Hypothalamus (tissue), 51 donors: Measurements from ENCODE around the gene GDF7.
A peak's percentile ranks its signal among the peaks of the same experiment; 100 is the strongest.

Experiments
- DNase-seq, 51 donors: peaks; one replicate each; lab custom pipeline; 2025; lab: John Stamatoyannopoulos, UW

GDF7 gene

DNA sequence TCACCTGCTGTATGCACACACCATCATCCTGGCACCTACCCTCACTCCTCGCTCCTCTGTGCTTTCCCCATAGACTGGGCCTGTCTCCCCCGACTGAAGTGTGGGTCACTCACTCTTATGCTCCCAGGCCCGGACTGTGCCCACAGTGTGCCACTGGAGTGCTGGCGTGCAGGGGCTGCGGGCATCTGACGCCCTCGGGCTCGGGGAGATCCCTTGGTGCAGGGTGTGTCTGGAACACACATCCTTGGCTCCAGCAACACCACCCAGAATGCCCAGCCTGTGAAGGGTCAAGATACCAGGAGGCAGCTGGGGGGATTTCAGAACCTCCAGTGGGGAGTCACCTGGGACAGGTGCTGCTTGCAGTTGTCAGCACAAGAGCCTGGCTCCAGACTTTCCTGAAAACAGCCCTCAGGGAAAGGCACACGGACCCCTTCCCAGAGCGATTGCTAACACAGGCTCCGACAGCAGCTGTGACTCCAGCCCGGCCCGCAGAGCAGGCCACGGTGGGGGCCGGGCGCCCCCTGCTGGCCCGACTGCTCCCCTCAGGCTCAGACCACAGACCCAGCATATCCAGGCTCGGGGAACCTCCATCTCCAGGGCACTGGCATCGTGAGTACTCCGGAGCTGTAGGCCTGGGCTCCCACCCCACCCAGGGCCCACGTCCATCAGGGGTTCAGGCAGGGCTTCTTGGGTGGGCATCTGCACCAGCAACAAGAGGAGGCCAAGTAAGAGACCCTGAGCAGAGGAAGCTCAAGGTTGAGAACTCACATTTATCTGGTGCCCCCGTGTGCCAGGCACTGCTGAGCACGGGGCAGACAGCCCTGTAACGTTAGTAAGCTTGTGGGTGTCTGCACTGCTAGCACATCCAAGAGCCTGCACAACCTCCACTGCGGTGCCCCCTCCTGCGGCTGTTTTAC lies 24.6 kb upstream of the GDF7 start:
- DNase-seq = peak in 47 of 51 donors; percentile 18 to 88 (median 61)

DNA sequence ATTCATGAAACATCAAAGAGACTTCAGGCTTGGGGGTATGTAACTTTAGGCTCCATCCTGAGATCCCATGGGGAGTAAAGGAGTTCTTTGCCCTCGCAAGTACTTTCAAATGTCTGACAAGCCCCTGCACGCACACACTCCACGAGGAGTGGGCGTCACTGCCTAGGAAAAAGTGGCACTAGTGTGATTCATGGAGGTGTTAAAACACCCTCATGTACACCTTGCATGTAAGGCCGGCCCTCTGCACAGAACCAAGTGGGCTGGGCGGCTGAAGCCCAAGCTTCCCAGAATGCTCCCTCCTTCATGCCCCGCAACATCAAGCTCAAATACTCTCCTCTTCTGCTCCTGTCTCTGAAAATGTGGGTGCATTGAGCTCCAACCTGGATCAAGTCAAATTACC lies 23.9 kb upstream of the GDF7 start:
- DNase-seq = no peak

- DNase-seq = no peak
These were observed 23.1 kb upstream of the GDF7 start for GRCh38 chr2:20643826-20644225.

DNA sequence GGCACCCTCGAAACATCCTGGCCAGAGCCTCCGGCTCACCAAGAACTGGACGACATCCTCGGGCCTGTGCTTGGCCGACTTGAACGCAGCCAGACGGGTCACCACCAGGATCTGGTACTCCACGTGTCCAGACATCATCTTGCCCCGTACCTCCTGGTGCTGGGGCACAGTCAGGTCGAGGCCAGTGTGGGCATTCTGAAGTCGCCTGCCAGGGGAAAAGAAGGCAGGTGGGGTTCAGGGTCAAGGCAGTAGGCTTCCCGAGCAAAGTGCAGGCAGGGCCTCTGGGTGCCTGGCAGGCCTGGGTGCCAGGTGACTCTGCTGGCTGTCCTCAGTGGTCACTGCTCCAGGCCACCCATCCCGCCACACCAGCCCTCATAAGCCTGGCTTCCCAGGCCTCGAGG lies 21.6 kb upstream of the GDF7 start:
- no peak for DNase-seq

- DNase-seq = no peak
These were observed 21.2 kb upstream of the GDF7 start for GRCh38 chr2:20645761-20646160.

DNA sequence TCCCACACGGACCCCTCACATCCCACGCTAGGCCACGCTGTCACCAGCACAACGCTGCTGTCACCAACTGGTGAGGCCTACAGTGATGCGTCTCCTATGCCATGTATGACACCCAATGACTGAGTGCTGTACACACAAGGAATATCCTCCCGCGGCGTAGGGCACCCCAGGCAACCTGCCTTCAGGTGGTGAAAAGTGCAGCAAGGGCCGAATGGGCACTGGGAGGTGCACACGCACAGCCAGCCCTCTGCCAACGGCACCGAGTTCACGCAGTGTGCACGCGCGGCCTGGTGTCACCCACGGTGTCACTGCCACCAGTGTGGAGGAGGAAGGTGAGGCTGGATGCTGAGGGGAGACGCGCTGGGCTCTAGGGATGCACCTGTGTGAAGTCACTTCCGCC lies 20.5 kb upstream of the GDF7 start:
- no peak for DNase-seq

DNA sequence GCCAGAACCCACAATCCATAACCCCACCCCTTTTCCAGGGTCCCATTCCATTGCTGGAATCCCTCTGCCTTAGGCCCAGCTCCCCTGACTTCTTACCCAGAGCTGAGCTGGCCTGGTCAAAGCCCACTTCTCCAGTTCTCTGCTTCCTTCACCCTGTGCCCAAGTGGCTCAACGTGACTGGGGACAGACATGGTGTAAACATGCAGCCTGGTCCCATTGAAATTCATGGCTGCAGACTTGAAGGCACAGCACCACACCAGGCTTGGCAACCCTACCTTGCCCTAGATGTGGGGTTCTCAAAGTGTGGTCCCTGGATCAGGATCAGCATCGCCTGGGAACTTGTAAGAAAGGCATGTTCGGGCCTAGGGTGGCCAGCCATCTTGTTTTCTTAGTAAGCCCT lies 19.7 kb upstream of the GDF7 start:
- DNase-seq = no peak

DNA sequence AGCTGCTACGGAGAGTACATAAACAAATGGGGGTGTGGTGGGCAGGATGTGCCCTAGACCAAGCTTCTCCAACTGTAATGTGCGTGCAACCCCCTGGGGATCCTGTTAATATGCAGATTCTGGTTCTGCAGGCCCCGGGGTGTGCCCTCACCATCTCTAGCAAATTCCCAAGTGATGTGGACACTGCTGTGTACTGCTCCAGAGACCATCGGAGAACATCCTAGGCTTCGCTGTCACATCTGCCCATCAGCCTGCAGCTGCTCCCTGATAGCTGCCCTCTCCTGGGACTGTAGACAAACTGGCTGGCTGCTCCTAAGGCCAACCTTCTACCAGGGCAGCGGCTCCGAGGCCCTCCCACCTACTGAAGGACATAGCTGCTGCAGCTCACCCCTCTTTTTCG lies 19.2 kb upstream of the GDF7 start:
- DNase-seq = no peak

- DNase-seq = no peak
These were observed 18.7 kb upstream of the GDF7 start for GRCh38 chr2:20648206-20648605.

- no peak for DNase-seq
These were observed 18.1 kb upstream of the GDF7 start for GRCh38 chr2:20648831-20649230.

GRCh38 chr2:20649576-20649975 lies 17.4 kb upstream of the GDF7 start:
- no peak for DNase-seq

- DNase-seq = no peak
These were observed 17.0 kb upstream of the GDF7 start for GRCh38 chr2:20649976-20650375.

DNA sequence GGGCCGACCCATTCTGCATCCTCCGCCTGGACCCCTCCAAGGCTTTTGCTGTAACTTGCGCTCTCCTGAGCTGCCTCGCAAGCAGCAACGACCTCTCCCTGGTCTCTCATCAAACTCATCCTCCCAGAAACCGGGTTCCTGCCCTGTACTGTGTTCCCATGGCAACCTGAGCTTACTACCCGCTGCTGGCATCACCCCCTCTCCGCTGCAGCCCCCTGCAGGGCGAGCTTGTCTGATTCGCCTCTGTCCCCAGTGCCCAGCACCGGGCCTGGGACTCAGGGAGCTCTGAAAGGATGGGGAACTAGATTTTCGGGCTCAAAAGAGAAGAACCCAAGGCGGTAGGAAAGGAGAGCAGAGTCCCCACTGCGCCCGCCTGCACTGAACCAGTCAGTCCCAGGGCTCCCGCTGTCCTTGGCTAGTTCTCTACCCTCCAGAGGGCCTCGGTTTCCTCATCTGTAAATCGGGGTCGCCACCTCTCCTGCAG lies 16.5 kb upstream of the GDF7 start:
- peak in 15 of 51 donors; percentile 20 to 85 (median 54) for DNase-seq

- peak in 49 of 51 donors; percentile 16 to 94 (median 78) for DNase-seq
These were observed 15.8 kb upstream of the GDF7 start, which contains the start of gene HS1BP3 for GRCh38 chr2:20650877-20651730. TSS of gene HS1BP3 (minus strand) at chr2:20651098. CDS start at chr2:20651063, 35 bp downstream.

DNA sequence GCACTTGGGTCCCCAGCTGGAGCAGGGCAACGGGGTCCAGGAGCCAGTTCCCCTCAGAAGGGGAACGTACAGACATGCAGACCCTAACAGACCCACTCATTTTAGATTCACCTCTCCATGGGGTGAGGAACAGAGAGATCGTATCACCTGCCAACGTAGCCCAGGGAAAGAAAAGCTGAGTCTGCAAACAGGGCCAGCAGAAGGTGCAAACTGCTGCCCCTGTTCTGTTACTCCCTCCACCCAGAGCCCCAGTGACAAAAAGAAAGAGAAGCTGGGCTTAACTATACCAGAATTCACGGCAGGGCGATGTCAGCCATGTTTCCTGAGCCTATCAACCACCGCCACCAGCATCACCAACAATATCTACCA lies 15.2 kb upstream of the GDF7 start:
- no peak for DNase-seq

DNA sequence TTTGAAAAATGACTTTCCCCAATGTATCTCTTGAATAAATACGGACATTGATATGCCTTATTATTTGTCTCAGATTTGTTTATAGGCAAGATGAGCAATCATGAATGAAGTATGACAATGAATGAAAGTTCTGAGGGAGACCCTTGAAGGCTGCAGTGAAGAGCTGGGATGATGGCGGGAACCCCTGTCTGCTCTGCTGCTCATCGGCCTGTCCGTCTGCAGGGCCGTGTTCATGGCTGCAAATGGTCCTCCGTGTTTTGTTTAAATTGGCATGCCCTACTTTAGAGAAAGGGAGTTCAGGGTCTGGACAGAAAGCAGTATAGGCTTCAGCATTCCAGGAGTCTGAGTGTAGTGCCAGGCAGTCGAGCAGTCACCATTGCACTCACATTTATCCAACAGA lies 14.8 kb upstream of the GDF7 start:
- no peak for DNase-seq

GRCh38 chr2:20652673-20653575 lies 14.0 kb upstream of the GDF7 start:
- DNase-seq = no peak

DNA sequence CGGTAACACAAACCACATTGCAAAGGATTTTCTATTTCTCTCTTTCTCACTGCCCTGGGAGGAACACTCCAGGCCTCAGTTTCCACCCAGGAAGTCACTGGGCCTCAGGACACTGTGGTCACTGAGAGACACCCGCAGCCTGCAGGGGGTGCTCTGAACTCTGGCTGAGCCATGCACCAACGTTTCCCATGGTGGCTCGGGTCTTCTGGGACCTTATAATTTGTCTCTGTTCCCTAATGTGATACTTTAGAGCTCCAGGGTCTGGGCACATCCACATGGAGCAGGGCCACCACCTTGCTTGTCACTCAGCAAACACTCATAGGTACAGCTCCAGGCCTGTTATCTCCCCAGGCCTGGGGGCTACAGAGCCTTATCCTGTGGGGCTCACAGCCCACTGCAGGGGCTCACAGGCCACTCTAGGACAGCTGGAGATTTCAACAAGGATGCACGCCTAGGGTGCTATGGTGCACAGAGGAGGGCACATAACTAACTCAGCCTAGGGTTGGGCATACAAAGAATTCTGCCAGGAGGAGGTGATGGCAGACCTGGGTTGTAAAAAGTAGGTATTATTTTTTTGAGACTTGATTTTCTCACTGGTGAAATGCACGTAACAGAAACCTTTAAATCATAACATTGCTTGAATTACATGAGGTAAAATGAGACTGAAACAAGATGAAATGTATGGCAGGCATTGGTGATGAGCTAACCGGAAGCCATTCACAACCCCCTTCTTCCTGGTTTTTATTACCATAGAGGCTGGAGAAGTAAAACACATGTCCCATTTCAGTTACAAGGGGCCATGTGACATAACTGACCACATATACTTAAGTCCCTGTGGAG lies 13.0 kb upstream of the GDF7 start:
- no peak for DNase-seq

- no peak for DNase-seq
These were observed 12.5 kb upstream of the GDF7 start for GRCh38 chr2:20654535-20654813.

DNA sequence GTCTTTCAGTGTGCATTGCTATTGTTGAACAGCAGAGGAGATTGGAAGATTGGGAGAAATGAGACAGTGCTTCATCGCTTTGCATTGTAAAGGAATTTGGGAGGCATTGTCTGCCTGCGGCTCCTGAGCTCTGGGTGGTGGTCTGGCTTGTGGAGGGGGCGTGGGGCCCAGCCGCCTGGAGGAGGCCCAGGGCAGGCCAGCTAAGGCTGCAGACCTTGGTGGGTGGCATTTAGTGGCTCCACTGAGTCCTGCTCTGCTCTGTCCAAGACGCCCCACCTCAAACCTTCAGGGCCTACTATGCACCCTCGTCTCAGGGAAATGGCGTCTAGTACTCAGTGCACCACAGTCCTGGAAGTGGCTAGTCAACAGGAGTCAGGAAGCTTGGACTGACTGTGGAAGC lies 10.4 kb upstream of the GDF7 start:
- DNase-seq = no peak
